Measurements from ENCODE around the gene FHIT.

- TF ChIP-seq REST (IDR thresholded peaks at IDR 0.05), result no peak
- no peak for TF ChIP-seq CTCF (IDR thresholded peaks at IDR 0.05; ENCODE audit: low read depth, low read length, missing input control)
- TF ChIP-seq, protein P1, sequence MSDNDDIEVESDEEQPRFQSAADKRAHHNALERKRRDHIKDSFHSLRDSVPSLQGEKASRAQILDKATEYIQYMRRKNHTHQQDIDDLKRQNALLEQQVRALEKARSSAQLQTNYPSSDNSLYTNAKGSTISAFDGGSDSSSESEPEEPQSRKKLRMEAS (IDR thresholded peaks at IDR 0.05), result no peak
- TF ChIP-seq RAD21 (IDR thresholded peaks at IDR 0.05), result no peak
- no peak for TF ChIP-seq FOXA1 (IDR thresholded peaks at IDR 0.05)
- TF ChIP-seq HNF4A (conservative IDR thresholded peaks at IDR 0.05), result no peak
- TF ChIP-seq RXRA (IDR thresholded peaks at IDR 0.05), result no peak
- TF ChIP-seq TAF1 (conservative IDR thresholded peaks at IDR 0.05), result no peak
- TF ChIP-seq EGR1 (IDR thresholded peaks at IDR 0.05; ENCODE audit: low read depth in 2 of 2), result no peak
- no peak for TF ChIP-seq NR2F2 (IDR thresholded peaks at IDR 0.05)
- no peak for TF ChIP-seq GABPA (IDR thresholded peaks at IDR 0.05 in 1 of 2, conservative IDR thresholded peaks at IDR 0.05 in 1 of 2)
- TF ChIP-seq YY1 (IDR thresholded peaks at IDR 0.05), result no peak
- TF ChIP-seq SP1 (IDR thresholded peaks at IDR 0.05), result no peak
These were observed 363.7 kb downstream of the FHIT start for GRCh38 chr3:60887574-60887973.

Measured in liver (tissue), 3 donors.